GM12872 (cell line): ENCODE results near the gene EPC2.

Experiments
- CTCF ChIP-seq: IDR thresholded peaks from 3 replicates; pipeline ENCODE4 v1.5.1; 2011; ENCODE audit warnings: low read depth, mild to moderate bottlenecking, low read length, moderate library complexity; ENCODE audit not compliant: insufficient read depth

Gene EPC2

GRCh38 chr2:148653437-148653836 is 8.9 kb downstream of the EPC2 start:
- TF ChIP-seq CTCF: no peak

DNA sequence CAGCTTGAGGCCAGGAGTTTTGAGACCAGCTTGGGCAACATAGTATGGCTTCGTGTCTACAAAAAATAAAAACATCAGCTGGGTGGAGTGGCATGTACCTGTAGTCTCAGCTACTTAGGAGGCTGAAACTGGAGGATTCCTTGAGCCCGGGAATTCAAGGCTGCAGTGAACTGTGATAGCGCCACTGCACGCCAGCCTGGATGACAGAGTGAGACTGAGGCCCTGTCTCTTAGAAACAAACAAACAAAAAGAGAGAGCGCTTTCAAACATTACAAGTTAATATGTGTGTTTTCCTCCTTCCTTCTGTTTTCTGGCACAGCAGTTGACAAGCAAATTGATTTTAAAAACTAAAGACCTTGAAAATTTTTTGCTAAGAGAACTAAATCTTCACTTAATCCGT is 9.9 kb downstream of the EPC2 start:
- TF ChIP-seq CTCF: no peak

DNA sequence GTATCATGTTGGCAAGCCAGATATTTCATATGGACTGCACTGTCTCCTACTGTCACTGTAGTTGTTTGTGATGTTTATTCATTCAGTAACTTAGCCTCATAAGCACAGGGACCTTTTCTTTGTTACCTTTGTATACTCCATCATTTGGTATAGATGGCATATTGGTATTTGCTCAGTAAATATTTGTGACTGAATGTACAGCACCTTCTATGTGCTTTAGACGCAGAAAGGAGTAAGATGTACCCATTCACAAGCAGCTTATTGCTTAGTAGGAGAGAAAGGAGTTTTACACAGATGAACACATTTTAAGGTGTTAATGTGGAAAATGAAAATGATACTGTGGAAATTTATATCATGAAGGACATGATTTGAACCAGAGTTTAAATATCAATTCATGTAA is 12.0 kb downstream of the EPC2 start:
- TF ChIP-seq CTCF: no peak

DNA sequence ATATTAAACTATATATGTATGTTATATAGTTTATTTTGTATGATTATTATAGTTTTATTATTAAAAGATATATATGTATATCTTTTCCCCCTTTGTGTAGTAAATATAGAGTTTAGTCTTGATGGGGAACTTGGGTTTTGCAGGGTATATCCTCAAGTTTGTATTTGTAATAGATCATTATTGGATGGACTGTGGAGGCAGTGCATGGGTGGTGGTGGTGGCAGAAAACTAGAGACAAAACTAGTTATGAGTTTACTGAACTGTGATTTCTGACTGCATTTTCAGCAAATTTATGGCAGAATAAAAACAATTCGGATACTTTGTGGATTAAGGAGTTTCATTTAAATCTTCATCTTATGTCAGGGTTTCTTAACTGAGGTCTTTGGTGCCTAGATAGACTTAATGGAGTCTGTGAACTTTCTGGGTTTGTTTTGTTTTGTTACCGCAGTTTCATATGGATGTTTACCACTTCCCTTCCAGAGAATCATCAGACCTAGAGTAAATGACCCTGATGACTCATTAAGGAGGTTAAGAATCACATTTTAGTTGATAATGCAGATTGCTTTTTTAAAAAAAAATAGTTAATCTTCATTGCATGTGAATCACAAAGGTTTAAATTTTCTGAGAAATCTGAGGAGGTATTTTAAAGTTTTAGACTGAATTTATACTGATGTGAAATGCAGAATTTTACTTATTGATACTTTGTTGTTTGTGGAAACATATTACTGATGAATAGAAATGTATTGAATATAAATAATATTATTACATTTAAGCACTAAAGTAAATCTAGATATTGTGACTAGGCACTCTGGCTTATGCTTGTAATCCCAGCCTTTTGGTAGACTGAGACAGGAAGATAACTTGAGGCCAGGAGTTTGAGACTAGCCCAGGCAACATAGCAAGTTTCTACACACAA is 14.5 kb downstream of the EPC2 start:
- TF ChIP-seq CTCF: no peak

- no peak for TF ChIP-seq CTCF
These were observed 16.4 kb downstream of the EPC2 start for GRCh38 chr2:148660999-148661398.

- TF ChIP-seq CTCF: no peak
These were observed 19.7 kb downstream of the EPC2 start for GRCh38 chr2:148664229-148664628.

- TF ChIP-seq CTCF: no peak
These were observed 22.0 kb downstream of the EPC2 start for GRCh38 chr2:148666555-148666954.
